Right atrium auricular region (tissue), 2 donors: ENCODE results near the gene KIF16B. TPM values are rescaled to one million over a fixed set of nuclear protein-coding genes. Genes with fewer than 3 reads are reported as not detected.
"Not testable (repeated sequence)": the region's sequence is repeated elsewhere in the genome, so short reads cannot be mapped to it uniquely, and the experiment has no call there.

Experiments used
- DNase-seq: peaks from one replicate; pipeline ENCODE4 v3.0.0-alpha.2; 2019; ENCODE audit warnings: low spot score
- H3K27ac ChIP-seq, 2 donors: fragments of 200-600 bp; sonication (generic); 1 replicate in 1 of 2; 2 replicates in 1 of 2; pipeline ENCODE4 v1.5.1; 2016 to 2019
- H3K27me3 ChIP-seq, 2 donors: fragments of 200-600 bp; sonication (generic); one replicate each; pipeline versions ENCODE4 v1.5.1 to v1.6.0; 2017 to 2019
- H3K36me3 ChIP-seq: fragments of 200-600 bp; sonication (generic); one replicate; pipeline ENCODE4 v1.5.1; 2016
- H3K4me1 ChIP-seq, 2 donors: fragments of 200-600 bp; sonication (generic); one replicate each; pipeline versions ENCODE4 v1.5.1 to v1.6.0; 2017 to 2019
- H3K4me3 ChIP-seq, 2 donors: fragments of 200-600 bp; sonication (generic); 1 replicate in 1 of 2; 2 replicates in 1 of 2; pipeline ENCODE4 v1.5.1; 2017 to 2019; ENCODE audit warnings: mild to moderate bottlenecking in 1 of 2, moderate library complexity in 1 of 2
- H3K9me3 ChIP-seq, 2 donors: fragments of 200-600 bp; sonication (generic); one replicate each; pipeline ENCODE4 v1.5.1; 2019
- CTCF ChIP-seq, 2 donors: fragments of 200-600 bp; sonication (generic); IDR thresholded peaks; one replicate each; pipeline ENCODE4 v1.5.1; 2019; ENCODE audit warnings: antibody characterized with exemption in 2 of 2
- total RNA-seq, 2 donors: library from RNA; depleted of rRNA; stranded (reverse); fragments of >200 nt; gene quantifications; one replicate each; pipeline ENCODE4 v1.1.0, GENCODE V29; 2016

Gene KIF16B
- total RNA-seq, 2 donors from 2014 or later, result 11.2 to 23.0 TPM

DNA sequence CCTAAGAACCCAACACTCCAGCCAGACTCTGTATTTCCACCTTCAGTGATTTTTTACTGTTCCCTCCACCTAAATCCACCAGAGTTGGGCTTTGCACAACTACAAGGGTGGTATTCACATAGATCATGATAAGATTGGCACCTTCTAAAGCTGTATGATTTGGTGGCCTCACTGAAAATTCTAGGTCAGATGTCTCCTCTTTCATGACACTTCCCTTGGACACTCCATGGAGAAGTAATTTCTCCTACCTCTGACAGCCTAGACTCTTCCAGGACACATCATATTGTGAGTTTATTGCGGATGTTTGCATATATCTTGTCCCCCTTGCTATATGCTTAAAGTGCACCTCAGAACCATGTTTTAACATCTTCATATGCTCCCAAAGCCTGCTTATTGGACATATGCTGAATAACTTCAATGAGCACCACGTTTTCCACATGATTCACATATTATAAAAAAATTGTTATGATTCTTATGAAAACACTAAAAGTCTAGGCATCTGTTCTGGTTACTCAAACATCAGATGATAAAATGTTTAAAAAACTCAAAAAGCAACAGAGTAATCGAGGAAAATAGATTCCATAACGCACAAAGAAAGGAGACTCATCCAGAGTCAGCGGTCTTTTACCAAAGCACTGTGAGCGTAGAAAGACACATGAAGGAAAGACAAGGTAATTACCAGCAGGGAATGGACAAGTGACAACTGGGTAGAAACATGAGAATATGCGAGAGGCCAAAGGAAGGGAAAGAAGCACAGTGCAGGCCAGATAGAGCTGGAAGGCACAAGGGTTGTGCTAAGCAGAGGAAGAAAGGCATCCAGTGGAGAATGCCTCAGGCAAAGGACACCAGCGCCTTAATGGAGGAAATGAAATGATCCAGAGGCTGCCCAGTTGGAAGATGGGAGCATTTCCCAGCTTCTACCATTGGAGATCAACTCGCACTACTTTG lies 46.5 kb downstream of the KIF16B start:
- Histone ChIP-seq H3K4me3 (no peak overlapping the region), H3K27ac (no peak overlapping the region)
- no peak for TF ChIP-seq CTCF (IDR thresholded peaks at IDR 0.05)

GRCh38 chr20:16522651-16523050 lies 50.6 kb downstream of the KIF16B start:
- not testable (repeated sequence) for H3K27me3 ChIP-seq, H3K4me3 ChIP-seq, DNase-seq, H3K36me3 ChIP-seq, H3K4me1 ChIP-seq, H3K27ac ChIP-seq, H3K9me3 ChIP-seq

More for the DNA sequence above, 46.5 kb downstream of the KIF16B start:
- H3K9me3 ChIP-seq, result no peaks in the 10 kb centered on the region
- H3K36me3 ChIP-seq, result no peaks in the 10 kb centered on the region
- no peaks in the 10 kb centered on the region for H3K27me3 ChIP-seq
- no peak for DNase-seq
- H3K4me1 ChIP-seq, result no peaks in the 10 kb centered on the region

GRCh38 chr20:16520154-16520553 lies 53.1 kb downstream of the KIF16B start:
- no peak overlapping the region for H3K4me3 ChIP-seq
- H3K27me3 ChIP-seq, result no peaks in the 10 kb centered on the region
- H3K36me3 ChIP-seq, result no peaks in the 10 kb centered on the region

DNA sequence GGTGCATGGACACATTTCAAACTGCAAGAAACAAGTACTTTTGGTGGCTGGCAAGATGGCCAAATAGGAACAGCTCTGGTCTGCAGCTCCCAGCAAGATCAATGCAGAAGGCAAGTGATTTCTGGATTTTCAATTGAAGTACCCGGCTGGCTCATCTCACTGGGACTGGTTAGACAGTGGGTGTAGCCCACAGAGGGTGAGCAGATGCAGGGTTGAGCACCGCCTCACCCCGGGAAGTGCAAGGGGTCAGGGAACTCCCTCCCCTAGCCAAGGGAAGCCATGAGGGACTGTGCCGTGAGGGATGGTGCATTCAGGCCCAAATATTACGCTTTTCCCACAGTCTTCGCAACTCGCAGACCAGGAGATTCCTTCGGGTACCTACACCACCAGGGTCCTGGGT lies 53.6 kb downstream of the KIF16B start:
- not testable (repeated sequence) for H3K9me3 ChIP-seq, H3K4me3 ChIP-seq, H3K36me3 ChIP-seq, H3K27me3 ChIP-seq, H3K27ac ChIP-seq, DNase-seq, H3K4me1 ChIP-seq

More at GRCh38 chr20:16520154-16520553, 53.1 kb downstream of the KIF16B start:
- Histone ChIP-seq H3K4me1 (no peaks in the 10 kb centered on the region), H3K9me3 (no peaks in the 10 kb centered on the region), H3K27ac (no peak overlapping the region)
- no peak for TF ChIP-seq CTCF (IDR thresholded peaks at IDR 0.05)
- no peak for DNase-seq

DNA sequence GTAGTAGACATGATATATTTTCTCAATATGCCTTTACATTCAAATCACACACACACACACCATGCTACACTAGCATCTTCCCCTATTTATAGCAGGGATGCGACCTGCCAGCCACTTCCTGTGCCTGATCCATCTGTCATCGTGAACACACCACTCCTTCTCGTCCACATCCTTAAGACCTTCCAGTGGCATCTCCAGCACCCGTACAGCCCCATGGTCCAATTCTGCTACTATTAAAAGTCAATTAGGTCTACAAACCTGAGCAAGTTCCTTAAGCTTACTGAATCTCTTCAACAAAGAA lies 54.5 kb downstream of the KIF16B start:
- H3K27ac ChIP-seq, result no peak overlapping the region
- no peaks in the 10 kb centered on the region for H3K36me3 ChIP-seq
- no peak for DNase-seq
- no peak overlapping the region for H3K4me3 ChIP-seq
- no peaks in the 10 kb centered on the region for H3K9me3 ChIP-seq
- no peak for TF ChIP-seq CTCF (IDR thresholded peaks at IDR 0.05)
- H3K27me3 ChIP-seq, result no peaks in the 10 kb centered on the region
- H3K4me1 ChIP-seq, result no peaks in the 10 kb centered on the region

GRCh38 chr20:16517946-16518783 lies 55.1 kb downstream of the KIF16B start:
- DNase-seq, result no peak
- Histone ChIP-seq H3K27me3 (no peaks in the 10 kb centered on the region), H3K9me3 (no peaks in the 10 kb centered on the region), H3K4me3 (no peak overlapping the region), H3K4me1 (no peaks in the 10 kb centered on the region), H3K27ac (no peak overlapping the region), H3K36me3 (no peaks in the 10 kb centered on the region)
- peak; percentile 48 to 73 for TF ChIP-seq CTCF (IDR thresholded peaks at IDR 0.05)
